H9 (cell line): ENCODE data around the gene TMIGD2. TPM values are rescaled to one million over a fixed set of nuclear protein-coding genes. Genes with fewer than 3 reads are reported as not detected.

ENCODE experiments used
- DNase-seq: peaks from one replicate; pipeline ENCODE4 v3.0.0-alpha.2; 2017
- H2AFZ ChIP-seq: one replicate; pipeline ENCODE4 v1.6.1; 2013; ENCODE audit warnings: mild to moderate bottlenecking, low read length, control low read depth, moderate library complexity
- H2AK5ac ChIP-seq: 2 replicates; pipeline ENCODE4 v1.6.1; 2013; ENCODE audit warnings: low read length, control low read depth, mixed read lengths; ENCODE audit not compliant: insufficient read length
- H2BK120ac ChIP-seq: one replicate; pipeline ENCODE4 v1.6.1; 2013; ENCODE audit warnings: low read depth, mild to moderate bottlenecking, low read length, control low read depth, inconsistent platforms; ENCODE audit not compliant: poor library complexity, severe bottlenecking
- H2BK12ac ChIP-seq: 2 replicates; pipeline ENCODE4 v1.6.1; 2013; ENCODE audit warnings: low read length, control low read depth, mixed read lengths, low read depth; ENCODE audit not compliant: insufficient read length
- H2BK15ac ChIP-seq: 2 replicates; pipeline ENCODE4 v1.6.1; 2013; ENCODE audit warnings: low read depth, low read length, control low read depth
- H2BK20ac ChIP-seq: one replicate; pipeline ENCODE4 v1.6.1; 2013; ENCODE audit warnings: low read depth, mild to moderate bottlenecking, low read length, control low read depth, inconsistent platforms; ENCODE audit not compliant: poor library complexity, severe bottlenecking
- H2BK5ac ChIP-seq: 2 replicates; pipeline ENCODE4 v1.6.1; 2013; ENCODE audit warnings: low read length, control low read depth, mixed read lengths; ENCODE audit not compliant: insufficient read length
- H3K14ac ChIP-seq: 2 replicates; pipeline ENCODE4 v1.6.1; 2013; ENCODE audit warnings: low read length, control low read depth; ENCODE audit not compliant: insufficient read depth
- H3K18ac ChIP-seq: 2 replicates; pipeline ENCODE4 v1.6.1; 2013; ENCODE audit warnings: low read depth, mild to moderate bottlenecking, mixed read lengths, low read length, control low read depth; ENCODE audit not compliant: insufficient read length
- H3K23ac ChIP-seq: 2 replicates; pipeline ENCODE4 v1.6.1; 2013; ENCODE audit warnings: low read length, control low read depth, mixed read lengths, low read depth; ENCODE audit not compliant: insufficient read length
- H3K23me2 ChIP-seq: 2 replicates; pipeline ENCODE4 v1.6.1; 2013; ENCODE audit warnings: low read depth, mild to moderate bottlenecking, mixed read lengths, low read length, control low read depth; ENCODE audit not compliant: insufficient read length, poor library complexity, severe bottlenecking
- H3K27ac ChIP-seq: 2 replicates; pipeline ENCODE4 v1.5.1; 2013; ENCODE audit warnings: low read length, control low read depth, mixed read lengths, low read depth; ENCODE audit not compliant: insufficient read length
- H3K27me3 ChIP-seq: 2 replicates; pipeline ENCODE4 v1.6.1; 2013; ENCODE audit warnings: low read length, control low read depth, inconsistent platforms; ENCODE audit not compliant: insufficient read depth
- H3K4ac ChIP-seq: 2 replicates; pipeline ENCODE4 v1.6.1; 2013; ENCODE audit warnings: low read depth, mild to moderate bottlenecking, control low read depth, inconsistent platforms, low read length, moderate library complexity
- H3K4me1 ChIP-seq: 2 replicates; pipeline ENCODE4 v1.6.1; 2013; ENCODE audit warnings: low read length, control low read depth, inconsistent platforms; ENCODE audit not compliant: insufficient read depth
- H3K4me2 ChIP-seq: 2 replicates; pipeline ENCODE4 v1.6.1; 2013; ENCODE audit warnings: low read length, control low read depth, mixed read lengths; ENCODE audit not compliant: insufficient read length, insufficient read depth
- H3K56ac ChIP-seq: 2 replicates; pipeline ENCODE4 v1.6.1; 2013; ENCODE audit warnings: low read depth, mild to moderate bottlenecking, mixed read lengths, low read length, control low read depth; ENCODE audit not compliant: insufficient read length
- H3K79me1 ChIP-seq: 2 replicates; pipeline ENCODE4 v1.6.1; 2013; ENCODE audit warnings: low read depth, mild to moderate bottlenecking, moderate library complexity, low read length, control low read depth, inconsistent platforms; ENCODE audit not compliant: insufficient read depth, poor library complexity, severe bottlenecking
- H3K79me2 ChIP-seq: 2 replicates; pipeline ENCODE4 v1.6.1; 2013; ENCODE audit warnings: low read length, control low read depth, inconsistent platforms; ENCODE audit not compliant: insufficient read depth
- H3K9ac ChIP-seq: 2 replicates; pipeline ENCODE4 v1.6.1; 2013; ENCODE audit warnings: low read length, control low read depth, mixed read lengths; ENCODE audit not compliant: insufficient read length; ENCODE audit errors: extremely low read depth
- H3K9me3 ChIP-seq: one replicate; pipeline ENCODE4 v1.6.1; 2013; ENCODE audit warnings: low read depth, low read length, inconsistent platforms; ENCODE audit not compliant: control insufficient read depth
- H3T11ph ChIP-seq: one replicate; pipeline ENCODE4 v1.6.1; 2013; ENCODE audit warnings: mild to moderate bottlenecking, low read length, control low read depth, inconsistent platforms
- H4K20me1 ChIP-seq: one replicate; pipeline ENCODE4 v1.6.1; 2013; ENCODE audit not compliant: control insufficient read depth, insufficient read length, insufficient read depth
- H4K5ac ChIP-seq: 2 replicates; pipeline ENCODE4 v1.6.1; 2013; ENCODE audit warnings: low read depth, mild to moderate bottlenecking, mixed read lengths, low read length, control low read depth; ENCODE audit not compliant: insufficient read length
- H4K8ac ChIP-seq: replicated peaks from 2 replicates; pipeline ENCODE4 v1.6.1; 2013; ENCODE audit warnings: low read length, control low read depth, mixed read lengths, low read depth; ENCODE audit not compliant: insufficient read length
- H4K91ac ChIP-seq: 2 replicates; pipeline ENCODE4 v1.6.1; 2013; ENCODE audit warnings: low read depth, mild to moderate bottlenecking, moderate library complexity, mixed read lengths, low read length, control low read depth; ENCODE audit not compliant: insufficient read length
- H3K27ac Mint-ChIP-seq, 3 experiments: 2 replicates in 2 of 3; 3 replicates in 1 of 3; pipeline ENCODE4 v1.8.0; 2020 to 2021; ENCODE audit warnings: mixed read lengths in 3 of 3, mild to moderate bottlenecking in 1 of 3, moderate library complexity in 1 of 3
- H3K27me3 Mint-ChIP-seq: 2 replicates; pipeline ENCODE4 v1.8.0; 2021; ENCODE audit warnings: low read depth, mild to moderate bottlenecking, moderate library complexity, mixed read lengths
- H3K36me3 Mint-ChIP-seq, 3 experiments: 2 replicates in 2 of 3; 3 replicates in 1 of 3; pipeline ENCODE4 v1.8.0; 2020 to 2021; ENCODE audit warnings: low read depth in 3 of 3, mixed read lengths in 3 of 3; ENCODE audit not compliant: insufficient read depth in 1 of 3
- H3K4me1 Mint-ChIP-seq, 2 experiments: 2 replicates each; pipeline ENCODE4 v1.8.0; 2020; ENCODE audit warnings: mixed read lengths in 2 of 2
- H3K4me3 Mint-ChIP-seq, 2 experiments: 2 replicates in 1 of 2; 3 replicates in 1 of 2; pipeline ENCODE4 v1.8.0; 2020 to 2021; ENCODE audit warnings: mild to moderate bottlenecking in 2 of 2, mixed read lengths in 2 of 2, moderate library complexity in 1 of 2
- H3K9me3 Mint-ChIP-seq, 2 experiments: 2 replicates in 1 of 2; 3 replicates in 1 of 2; pipeline ENCODE4 v1.8.0; 2020; ENCODE audit warnings: mild to moderate bottlenecking in 2 of 2, mixed read lengths in 2 of 2, moderate library complexity in 1 of 2
- CTCF ChIP-seq: fragments of 200-600 bp; sonication (generic); conservative IDR thresholded peaks from 3 replicates; pipeline ENCODE4 v1.8.0; 2021; ENCODE audit warnings: antibody characterized with exemption, mild to moderate bottlenecking
- WGBS: extraction: QIAGEN DNeasy Blood & Tissue Kit; methylation state at CpG from one replicate; pipeline ENCODE4 v1.1.7; 2013; ENCODE audit warnings: missing lambda C conversion rate, low lambda C conversion rate, mixed read lengths; ENCODE audit not compliant: insufficient read length; ENCODE audit errors: extremely low coverage; 5-methylcytosine and 5-hydroxymethylcytosine counted together
- total RNA-seq: library from RNA; stranded (reverse); gene quantifications from 2 replicates; pipeline ENCODE4 v1.2.1, GENCODE V29; 2021

TMIGD2 gene
- total RNA-seq, 1 experiment from 2014 or later, result 0.26 TPM

- no CpG with 5 or more reads among the region's 2 CpGs for WGBS
- no peak overlapping the region for H4K8ac ChIP-seq
- TF ChIP-seq CTCF, result no peak
- no peak overlapping the region for H3K18ac ChIP-seq
- H4K20me1 ChIP-seq, result no peaks in the 10 kb centered on the region
- peaks cover 50 to 71% (median 56%) of the 10 kb centered on the region in 3 experiments for H3K36me3 Mint-ChIP-seq
- no peaks in the 10 kb centered on the region for H3K27me3 ChIP-seq
- no peaks in the 10 kb centered on the region for H3K4me1 Mint-ChIP-seq
- no peak overlapping the region for H3K27ac ChIP-seq
- H3K4me3 Mint-ChIP-seq, result no peak overlapping the region
- no peak for DNase-seq
- H3K9me3 Mint-ChIP-seq, result peaks cover 31% of the 10 kb centered on the region in 2 experiments
- H3K4me2 ChIP-seq, result no peak overlapping the region
- H2BK20ac ChIP-seq, result no peak overlapping the region
- H3K79me2 ChIP-seq, result no peaks in the 10 kb centered on the region
- H2BK12ac ChIP-seq, result no peak overlapping the region
- no peak overlapping the region for H3K9ac ChIP-seq
- H4K91ac ChIP-seq, result no peak overlapping the region
- no peak overlapping the region for H4K5ac ChIP-seq
- no peaks in the 10 kb centered on the region for H3K9me3 ChIP-seq
- no peak overlapping the region for H2AFZ ChIP-seq
- no peak overlapping the region for H3K14ac ChIP-seq
- no peaks in the 10 kb centered on the region for H3K79me1 ChIP-seq
- no peaks in the 10 kb centered on the region for H3K23me2 ChIP-seq
- H2BK5ac ChIP-seq, result no peak overlapping the region
- H3K27me3 Mint-ChIP-seq, result no peaks in the 10 kb centered on the region; the same call in none of the 2 replicates
- no peak overlapping the region for H3K56ac ChIP-seq
- no peak overlapping the region for H2BK15ac ChIP-seq
- no peak overlapping the region for H3K4ac ChIP-seq
- H3T11ph ChIP-seq, result no peak overlapping the region
- no peak overlapping the region for H3K23ac ChIP-seq
- H2AK5ac ChIP-seq, result no peak overlapping the region
- no peak overlapping the region for H2BK120ac ChIP-seq
- H3K4me1 ChIP-seq, result no peaks in the 10 kb centered on the region
- 0 out of 7 replicates have a peak overlapping the region, but pooled peaks of 1 of the 3 experiments have one; percentile 40 for H3K27ac Mint-ChIP-seq
Measured at GRCh38 chr19:4320419-4320818, 18.2 kb upstream of the TMIGD2 start.
